ENCODE results near the gene CACNA2D2.

CACNA2D2 gene

GRCh38 chr3:50322115-50322385 is 181.4 kb downstream of the CACNA2D2 start:
- CTCF ChIA-PET, result interaction anchor here (1.0 to 3.5 kb wide), 11 partner anchors 8 to 247 kb away, joined by 3 to 37 read pairs (median 7); partner anchors contain the start of genes HEMK1, HYAL3 and NAA80
- no peak for DNase-seq (ENCODE audit: low read depth, low spot score)
- POLR2A ChIA-PET, result interaction anchor here (1.0 to 1.4 kb wide), 2 partner anchors 11 to 15 kb away, joined by 3 read pairs; no protein-coding TSS in a partner anchor
- TF ChIP-seq CTCF (IDR thresholded peaks at IDR 0.05; ENCODE audit: insufficient read depth, low read length, missing control alignments), result no peak
- peak overlapping the region; percentile 73 for H3K4me3 ChIP-seq (ENCODE audit: low read depth, low read length)

GRCh38 chr3:50321336-50322114 is 181.9 kb downstream of the CACNA2D2 start:
- no peak for DNase-seq (ENCODE audit: low read depth, low spot score)
- TF ChIP-seq CTCF (IDR thresholded peaks at IDR 0.05; ENCODE audit: insufficient read depth, low read length, missing control alignments), result peak; percentile 60
- H3K4me3 ChIP-seq (ENCODE audit: low read depth, low read length), result peak overlapping the region; percentile 73
- POLR2A ChIA-PET, result interaction anchor here (1.0 to 1.4 kb wide), 2 partner anchors 12 to 16 kb away, joined by 3 read pairs; no protein-coding TSS in a partner anchor
- CTCF ChIA-PET, result interaction anchor here (0.6 to 3.5 kb wide), 11 partner anchors 7 to 247 kb away, joined by 3 to 37 read pairs (median 7); partner anchors contain the start of gene HEMK1

DNA sequence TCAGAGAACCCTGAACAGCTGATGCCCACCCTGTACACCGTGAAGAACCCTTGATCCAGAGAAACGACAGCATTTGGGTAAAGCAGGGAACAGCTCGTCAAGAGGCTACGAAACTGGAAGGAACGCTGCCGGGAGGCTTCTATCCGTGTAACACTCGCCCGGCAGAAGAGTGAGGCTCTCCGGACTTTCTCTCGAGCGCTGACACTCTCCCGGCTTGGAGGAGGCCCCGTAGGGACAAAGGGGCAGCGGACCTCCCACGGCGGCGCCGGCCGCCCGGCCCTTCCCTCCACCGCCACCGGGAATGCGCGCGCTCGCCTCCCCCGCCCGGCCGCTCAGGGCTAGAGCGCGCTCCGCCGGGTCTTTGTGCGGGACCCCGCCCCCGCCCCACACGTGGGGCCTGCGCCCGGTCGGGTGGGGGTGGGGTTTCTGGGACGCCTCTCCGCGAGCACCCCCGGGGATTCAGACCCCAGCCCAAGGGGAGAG is 182.5 kb downstream of the CACNA2D2 start:
- no peak for DNase-seq (ENCODE audit: low read depth, low spot score)
- ChIA-PET CTCF (interaction anchor here (0.6 to 3.5 kb wide), 6 partner anchors 10 to 129 kb away, joined by 3 to 11 read pairs (median 6); partner anchors contain the start of genes HYAL3 and NAA80), POLR2A (no interaction called here)
- peak overlapping the region; percentile 73 for H3K4me3 ChIP-seq (ENCODE audit: low read depth, low read length)
- TF ChIP-seq CTCF (IDR thresholded peaks at IDR 0.05; ENCODE audit: insufficient read depth, low read length, missing control alignments), result no peak

GRCh38 chr3:50319894-50320625 is 183.4 kb downstream of the CACNA2D2 start:
- ChIA-PET POLR2A (no interaction called here), CTCF (interaction anchor here (0.7 to 3.5 kb wide), 5 partner anchors 21 to 156 kb away, joined by 3 to 11 read pairs (median 3); partner anchors contain the start of genes HYAL3 and NAA80)
- DNase-seq (ENCODE audit: low read depth, low spot score), result no peak
- no peak for TF ChIP-seq CTCF (IDR thresholded peaks at IDR 0.05; ENCODE audit: insufficient read depth, low read length, missing control alignments)
- H3K4me3 ChIP-seq (ENCODE audit: low read depth, low read length), result peak overlapping the region; percentile 73

- CTCF ChIA-PET, result interaction anchor here (0.9 to 3.5 kb wide), 3 partner anchors 20 to 156 kb away, joined by 3 to 11 read pairs (median 7); partner anchors contain the start of genes HYAL3 and NAA80
- POLR2A ChIA-PET, result no interaction called here
- TF ChIP-seq CTCF (IDR thresholded peaks at IDR 0.05; ENCODE audit: insufficient read depth, low read length, missing control alignments), result no peak
- DNase-seq (ENCODE audit: low read depth, low spot score), result no peak
- no peak overlapping the region for H3K4me3 ChIP-seq (ENCODE audit: low read depth, low read length)
Observed at GRCh38 chr3:50319181-50319893, 184.1 kb downstream of the CACNA2D2 start.
